DND-41 (cell line): Measurements from ENCODE around the gene S100A9.

Experiments used
- ATAC-seq: fragments of 200-7000 bp; cut with Tn5 transposase; 3 replicates; pipeline ENCODE4 v1.9.1; 2021; ENCODE audit warnings: low read depth; ENCODE audit not compliant: insufficient read depth
- DNase-seq: peaks from one replicate; pipeline ENCODE4 v3.0.0-alpha.2; 2020
- H2AFZ ChIP-seq: 2 replicates; pipeline ENCODE4 v1.6.0; 2012; ENCODE audit warnings: low read depth, low read length
- H3K27ac ChIP-seq: 2 replicates; pipeline ENCODE4 v1.5.1; 2012; ENCODE audit warnings: low read length, inconsistent platforms
- H3K27me3 ChIP-seq: fragments of 200-600 bp; sonication (generic); 2 replicates; pipeline ENCODE4 v1.6.0; 2012; ENCODE audit warnings: low read length, mild to moderate bottlenecking, inconsistent platforms; ENCODE audit not compliant: insufficient read depth, poor library complexity
- H3K36me3 ChIP-seq: 2 replicates; pipeline ENCODE4 v1.5.1; 2012; ENCODE audit warnings: low read length, inconsistent platforms; ENCODE audit not compliant: insufficient read depth
- H3K4me1 ChIP-seq: 2 replicates; pipeline ENCODE4 v1.5.1; 2012; ENCODE audit warnings: mild to moderate bottlenecking, low read length; ENCODE audit not compliant: insufficient read depth
- H3K4me2 ChIP-seq: 2 replicates; pipeline ENCODE4 v1.6.0; 2012; ENCODE audit warnings: mild to moderate bottlenecking, moderate library complexity, low read length, inconsistent platforms; ENCODE audit not compliant: insufficient read depth
- H3K4me3 ChIP-seq, 2 experiments: fragments of 200-600 bp in 1 of 2; shearing (Covaris generic) in 1 of 2; 2 replicates each; pipeline ENCODE4 v1.5.1; 2012 to 2016; ENCODE audit warnings: inconsistent platforms in 2 of 2, low read length in 2 of 2, mild to moderate bottlenecking in 2 of 2, low read depth in 1 of 2, moderate library complexity in 1 of 2
- H3K79me2 ChIP-seq: 2 replicates; pipeline ENCODE4 v1.6.0; 2012; ENCODE audit warnings: low read length, inconsistent platforms; ENCODE audit not compliant: insufficient read depth
- H3K9ac ChIP-seq: 2 replicates; pipeline ENCODE4 v1.6.0; 2012; ENCODE audit warnings: low read depth, mild to moderate bottlenecking, inconsistent platforms, low read length, moderate library complexity
- H3K9me3 ChIP-seq: 2 replicates; pipeline ENCODE4 v1.5.1; 2012; ENCODE audit warnings: low read length, moderate library complexity, mild to moderate bottlenecking, inconsistent platforms; ENCODE audit not compliant: insufficient read depth, severe bottlenecking
- H4K20me1 ChIP-seq: 2 replicates; pipeline ENCODE4 v1.6.0; 2012; ENCODE audit warnings: low read length; ENCODE audit not compliant: insufficient read depth
- CTCF ChIP-seq: IDR thresholded peaks from 2 replicates; pipeline ENCODE4 v1.5.1; 2012; ENCODE audit warnings: borderline replicate concordance, low read length, moderate library complexity, mild to moderate bottlenecking; ENCODE audit not compliant: poor library complexity, severe bottlenecking; ENCODE audit errors: extremely low read depth
- EZH2 ChIP-seq: IDR thresholded peaks from 3 replicates; pipeline ENCODE4 v1.6.1; 2012; ENCODE audit warnings: borderline replicate concordance, low read depth, mild to moderate bottlenecking, moderate library complexity, low read length, inconsistent platforms; ENCODE audit not compliant: severe bottlenecking

The S100A9 gene

GRCh38 chr1:153395776-153396175 is 38.1 kb downstream of the S100A9 start:
- TF ChIP-seq EZH2 (no peak), CTCF (no peak)
- Histone ChIP-seq H3K9me3 (no peaks in the 10 kb centered on the region), H3K4me2 (no peak overlapping the region), H3K9ac (no peak overlapping the region), H3K79me2 (no peaks in the 10 kb centered on the region), H2AFZ (no peak overlapping the region), H3K36me3 (no peaks in the 10 kb centered on the region), H3K27me3 (no peaks in the 10 kb centered on the region), H3K4me3 (no peak overlapping the region), H3K27ac (no peak overlapping the region), H4K20me1 (peaks cover 7% of the 10 kb centered on the region), H3K4me1 (no peaks in the 10 kb centered on the region)
- ATAC-seq (no peak), DNase-seq (no peak)

GRCh38 chr1:153396461-153396860 is 38.8 kb downstream of the S100A9 start:
- H3K9me3 ChIP-seq, result no peaks in the 10 kb centered on the region
- H3K27ac ChIP-seq, result no peak overlapping the region
- H2AFZ ChIP-seq, result no peak overlapping the region
- H3K36me3 ChIP-seq, result no peaks in the 10 kb centered on the region
- H3K27me3 ChIP-seq, result no peaks in the 10 kb centered on the region
- ATAC-seq, result no peak
- TF ChIP-seq CTCF (no peak), EZH2 (no peak)
- H3K4me2 ChIP-seq, result no peak overlapping the region
- no peak overlapping the region for H3K9ac ChIP-seq
- H3K4me3 ChIP-seq, result no peak overlapping the region
- no peaks in the 10 kb centered on the region for H3K4me1 ChIP-seq
- no peaks in the 10 kb centered on the region for H3K79me2 ChIP-seq
- H4K20me1 ChIP-seq, result peaks cover 5% of the 10 kb centered on the region
- no peak for DNase-seq

GRCh38 chr1:153397051-153397923 is 39.6 kb downstream of the S100A9 start:
- no peaks in the 10 kb centered on the region for H3K79me2 ChIP-seq
- H3K9ac ChIP-seq, result no peak overlapping the region
- H2AFZ ChIP-seq, result no peak overlapping the region
- DNase-seq (no peak), ATAC-seq (no peak)
- H3K9me3 ChIP-seq, result no peaks in the 10 kb centered on the region
- no peaks in the 10 kb centered on the region for H3K27me3 ChIP-seq
- no peak overlapping the region for H3K27ac ChIP-seq
- H3K36me3 ChIP-seq, result no peaks in the 10 kb centered on the region
- no peak overlapping the region for H3K4me3 ChIP-seq
- H3K4me2 ChIP-seq, result no peak overlapping the region
- no peaks in the 10 kb centered on the region for H3K4me1 ChIP-seq
- peaks cover 3% of the 10 kb centered on the region; the same call in 1 of the 2 replicates for H4K20me1 ChIP-seq
- TF ChIP-seq CTCF, result no peak
- no peak for TF ChIP-seq EZH2
